Body of pancreas (tissue), 4 donors: ENCODE data around the gene OTUD5.

Source experiments
- CTCF ChIP-seq, 7 experiments: fragments of 450-650 bp in 4 of 7; fragments of 200-600 bp in 3 of 7; sonication (generic) in 3 of 7; IDR thresholded peaks; one replicate each; pipeline ENCODE4 v1.5.1; 2016 to 2019; ENCODE audit warnings: antibody characterized with exemption in 7 of 7
- POLR2A ChIP-seq, 3 donors: fragments of 450-650 bp; IDR thresholded peaks; one replicate each; pipeline ENCODE4 v1.6.1; 2016; ENCODE audit warnings: antibody characterized with exemption in 3 of 3, mild to moderate bottlenecking in 2 of 3

- TF ChIP-seq POLR2A (IDR thresholded peaks at IDR 0.05), result no peak
- TF ChIP-seq CTCF (IDR thresholded peaks at IDR 0.05), result no peak
These were observed 42.6 kb downstream of the OTUD5 start for GRCh38 chrX:48914593-48915493.
